B cell (primary cell): Measurements from ENCODE around the gene WNT9A.

Experiments
- CTCF ChIP-seq: fragments of 200-600 bp; IDR thresholded peaks from one replicate; pipeline ENCODE4 v1.8.0; 2022; ENCODE audit warnings: antibody characterized with exemption, mild to moderate bottlenecking
- EZH2 ChIP-seq: IDR thresholded peaks from 2 replicates; pipeline ENCODE4 v1.6.1; 2012; ENCODE audit warnings: borderline replicate concordance, low read depth, mild to moderate bottlenecking, moderate library complexity, low read length; ENCODE audit not compliant: insufficient read depth, poor library complexity, severe bottlenecking

GRCh38 chr1:227924833-227925574 is 22.7 kb downstream of the WNT9A start:
- no peak for TF ChIP-seq CTCF
- no peak for TF ChIP-seq EZH2
